DMS114 treated with DMSO at 0.1 percent for 48 hours (cell line): ENCODE data around the gene ULBP2.
"Not testable (repeated sequence)": the region's sequence is repeated elsewhere in the genome, so short reads cannot be mapped to it uniquely, and the experiment has no call there.

Experiments
- DNase-seq: peaks from one replicate; lab custom pipeline; 2025; ENCODE audit not compliant: unreplicated experiment; lab: John Stamatoyannopoulos, UW

Gene ULBP2

DNA sequence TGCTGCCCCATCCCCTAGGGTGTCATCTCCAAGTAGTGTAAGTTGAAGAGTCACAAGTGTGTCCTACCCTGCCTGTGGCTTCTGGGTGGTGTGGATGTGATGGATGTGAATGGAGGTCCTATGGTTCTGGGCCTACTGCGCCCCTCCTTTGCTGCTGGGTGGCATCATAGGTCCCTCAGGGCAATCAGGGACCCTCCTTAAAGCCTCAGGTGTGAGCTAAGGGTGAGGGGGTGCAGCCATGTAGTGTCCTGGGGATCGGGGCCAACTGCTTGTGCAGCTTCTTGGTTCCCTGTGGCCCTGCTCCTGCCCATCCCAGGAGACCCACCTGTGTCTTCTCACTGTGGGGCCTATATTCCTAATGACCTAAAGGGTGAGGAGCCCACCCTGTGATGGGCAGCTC, 24.5 kb downstream of the ULBP2 start:
- not testable (repeated sequence) for DNase-seq

DNA sequence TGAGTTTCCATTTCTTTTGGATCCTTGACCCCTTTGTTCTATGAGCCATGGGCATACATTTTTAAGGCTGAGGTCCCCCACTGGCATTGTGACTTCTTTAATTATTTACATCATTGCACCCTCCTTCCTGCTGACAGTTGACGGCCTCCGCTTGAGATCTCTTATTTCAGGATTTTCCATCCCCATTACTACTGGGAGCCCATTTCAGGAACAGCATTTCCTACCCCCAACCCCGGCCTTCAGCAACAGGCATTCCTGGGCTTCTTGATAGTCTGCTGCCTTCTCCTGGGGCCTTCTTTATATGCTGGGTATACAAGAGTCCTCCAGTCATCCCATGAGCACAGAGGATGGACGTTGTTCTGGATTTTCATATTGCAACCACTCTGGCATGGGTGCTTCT, 25.8 kb downstream of the ULBP2 start:
- DNase-seq: no peak

DNA sequence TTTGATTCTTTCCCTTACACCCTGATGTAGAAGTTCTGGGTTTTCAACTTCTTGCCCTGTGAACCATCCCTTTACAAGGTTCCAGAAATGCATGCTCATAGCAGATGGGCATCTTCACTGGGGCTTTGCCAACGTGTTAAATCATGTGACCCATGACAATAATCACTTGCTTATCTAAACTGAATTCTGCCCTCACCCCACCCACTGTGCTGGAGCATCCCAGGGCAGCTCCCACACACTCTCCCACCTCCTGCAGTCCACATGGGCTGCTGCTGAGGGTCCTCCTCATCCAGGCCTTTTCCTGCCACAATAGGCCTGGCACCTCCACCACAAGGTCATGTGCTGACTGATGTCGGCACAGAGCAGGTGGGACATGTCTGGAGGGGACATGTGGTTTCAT, 26.2 kb downstream of the ULBP2 start:
- DNase-seq: not testable (repeated sequence)

DNA sequence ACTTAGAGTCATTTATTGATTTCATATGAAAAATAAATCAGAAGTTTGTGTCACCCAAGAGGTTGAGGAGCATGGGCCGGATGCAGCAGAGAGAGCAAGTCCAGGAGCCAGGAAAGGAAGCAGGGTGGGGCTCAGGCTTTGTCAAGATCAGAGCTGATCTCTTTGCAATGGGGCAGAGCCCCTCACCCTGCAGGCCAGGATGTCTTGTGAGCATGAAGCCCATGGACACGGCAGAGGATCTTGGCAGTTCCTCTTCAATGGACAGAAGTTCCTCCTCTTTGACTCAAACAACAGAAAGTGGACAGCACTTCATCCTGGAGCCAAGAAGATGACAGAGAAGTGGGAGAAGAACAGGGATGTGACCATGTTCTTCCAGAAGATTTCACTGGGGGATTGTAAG, 27.1 kb downstream of the ULBP2 start:
- not testable (repeated sequence) for DNase-seq

DNA sequence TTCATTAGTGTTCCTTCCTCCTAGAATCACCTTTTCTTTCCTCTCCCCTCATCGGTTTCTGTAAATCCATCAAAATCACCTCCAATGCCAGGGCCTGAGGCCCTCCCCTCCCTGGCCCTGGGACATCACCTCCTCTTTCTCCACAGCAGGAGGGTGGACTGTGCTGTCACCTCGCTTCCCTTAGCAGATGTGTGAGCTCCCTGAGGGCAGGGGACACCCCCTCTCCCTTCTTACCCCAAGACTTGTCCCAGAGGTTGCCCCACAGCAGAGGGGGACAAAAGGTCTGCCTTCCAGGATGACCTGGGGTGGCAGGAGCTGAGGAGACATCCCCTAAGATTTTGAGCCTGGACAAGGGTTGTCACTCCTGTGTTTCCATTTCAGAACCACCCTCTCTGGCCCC, 27.8 kb downstream of the ULBP2 start:
- DNase-seq: no peak

DNA sequence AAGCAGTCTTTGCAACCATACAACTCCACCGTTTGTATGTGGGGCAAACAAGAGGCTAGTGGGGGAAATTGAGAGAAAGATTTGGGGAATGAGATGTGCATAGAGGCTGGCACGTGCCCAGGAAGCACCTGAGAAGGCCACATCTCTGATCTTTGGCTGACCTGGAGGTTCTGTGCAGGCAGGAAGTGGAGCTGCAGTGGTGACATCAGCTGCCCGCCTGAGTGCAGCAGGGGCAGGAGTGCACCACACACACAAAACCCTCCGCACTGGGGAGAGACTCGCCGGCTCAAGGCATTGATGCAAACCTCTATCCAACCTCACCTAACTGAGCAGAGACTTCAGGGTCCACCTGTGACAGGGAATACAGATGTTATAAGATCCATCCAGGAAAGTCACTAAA, 32.6 kb downstream of the ULBP2 start:
- DNase-seq: not testable (repeated sequence)

DNA sequence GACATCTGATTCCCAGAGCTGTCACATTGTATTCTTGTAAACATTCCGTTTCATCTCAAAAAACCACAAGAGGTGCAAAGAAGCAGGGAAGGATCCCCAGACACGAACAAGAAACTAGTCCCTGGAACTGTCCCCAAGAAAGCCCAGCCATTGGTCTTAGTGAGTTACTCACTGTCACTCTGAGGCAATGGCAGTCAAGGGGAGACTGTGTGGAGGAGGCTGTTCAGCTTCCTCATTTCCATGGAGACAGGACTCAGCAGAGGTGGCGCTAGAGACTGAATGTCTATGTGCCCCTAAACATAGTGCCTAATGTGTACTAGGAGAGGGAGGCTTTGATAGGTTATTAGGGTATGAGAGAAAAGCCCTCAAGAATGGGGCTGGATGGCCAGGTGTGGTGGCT, 33.0 kb downstream of the ULBP2 start:
- DNase-seq: no peak

DNA sequence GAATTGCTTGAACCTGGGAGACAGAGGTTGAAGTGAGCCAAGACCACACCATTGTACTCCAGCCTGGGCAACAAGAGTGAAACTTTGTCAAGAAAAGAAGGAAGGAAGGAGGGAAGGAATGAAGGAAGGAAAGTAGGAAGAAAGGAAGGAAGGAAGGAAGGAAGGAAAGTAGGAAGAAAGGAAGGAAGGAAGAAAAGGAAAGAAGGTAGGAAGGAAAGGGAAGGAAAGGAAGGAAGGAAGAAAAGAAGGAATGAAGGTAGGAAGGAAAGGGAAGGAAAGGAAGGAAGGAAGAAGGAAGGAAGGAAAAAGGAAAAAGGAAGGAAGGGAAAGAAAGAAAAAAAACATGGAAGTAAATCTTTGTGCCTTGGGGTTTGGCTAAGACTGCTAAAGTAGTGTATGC, 33.6 kb downstream of the ULBP2 start:
- DNase-seq: no peak

DNA sequence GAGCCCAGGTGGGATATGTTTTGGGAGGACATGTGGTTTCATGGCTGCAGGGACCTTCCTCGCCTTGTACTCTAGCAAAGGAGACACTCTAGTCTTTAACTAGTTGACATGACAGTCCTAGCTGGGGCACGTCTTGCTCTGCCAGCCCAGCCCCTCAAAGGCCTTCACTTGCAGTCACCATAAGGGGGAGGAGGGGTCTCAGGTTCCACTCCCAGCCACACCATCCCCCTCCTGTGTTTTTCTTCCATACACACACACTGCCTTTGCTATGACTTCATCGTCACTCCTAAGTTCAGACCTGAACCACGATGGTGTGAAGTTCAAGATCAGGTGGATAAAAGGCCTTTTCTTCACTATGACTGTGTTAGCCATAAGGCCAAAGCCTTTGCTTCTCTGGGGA, 35.4 kb downstream of the ULBP2 start:
- DNase-seq: no peak

DNA sequence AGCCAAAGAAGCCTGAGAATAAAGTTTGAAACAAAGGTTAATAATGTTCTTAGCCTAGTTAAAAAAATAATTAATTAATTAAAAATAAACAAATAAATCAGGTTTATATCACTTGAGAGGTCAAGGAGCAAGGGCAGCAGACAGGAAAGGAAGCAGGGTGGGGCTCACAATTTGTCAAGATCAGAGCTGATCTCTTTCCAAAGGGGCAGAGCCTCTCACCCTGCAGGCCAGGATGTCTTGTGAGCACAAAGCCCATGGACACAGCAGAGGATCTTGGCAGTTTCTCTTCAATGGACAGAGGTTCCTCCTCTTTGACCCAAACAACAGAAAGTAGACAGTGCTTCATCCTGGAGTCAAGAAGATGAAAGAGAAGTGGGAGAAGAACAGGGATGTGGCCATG, 36.8 kb downstream of the ULBP2 start:
- no peak for DNase-seq

DNA sequence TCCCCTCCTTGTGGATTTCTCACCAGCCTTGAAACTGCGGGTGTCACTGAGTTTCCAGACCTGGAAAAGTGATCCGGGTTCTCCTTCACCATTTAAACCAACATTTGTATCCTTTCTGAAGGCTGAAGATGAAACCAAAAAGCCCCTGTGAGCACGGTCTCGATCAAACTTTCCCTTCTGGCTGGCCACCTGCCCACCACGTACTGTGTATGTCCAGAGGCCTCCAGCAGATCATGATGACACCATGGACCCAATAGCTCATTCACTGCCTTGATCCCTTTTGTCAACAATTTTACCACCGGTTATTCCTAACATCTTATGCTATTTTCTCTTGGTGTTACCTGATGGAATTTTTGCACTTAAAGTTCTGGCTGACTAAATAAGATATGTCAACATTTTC, 37.5 kb downstream of the ULBP2 start:
- DNase-seq: no peak

DNA sequence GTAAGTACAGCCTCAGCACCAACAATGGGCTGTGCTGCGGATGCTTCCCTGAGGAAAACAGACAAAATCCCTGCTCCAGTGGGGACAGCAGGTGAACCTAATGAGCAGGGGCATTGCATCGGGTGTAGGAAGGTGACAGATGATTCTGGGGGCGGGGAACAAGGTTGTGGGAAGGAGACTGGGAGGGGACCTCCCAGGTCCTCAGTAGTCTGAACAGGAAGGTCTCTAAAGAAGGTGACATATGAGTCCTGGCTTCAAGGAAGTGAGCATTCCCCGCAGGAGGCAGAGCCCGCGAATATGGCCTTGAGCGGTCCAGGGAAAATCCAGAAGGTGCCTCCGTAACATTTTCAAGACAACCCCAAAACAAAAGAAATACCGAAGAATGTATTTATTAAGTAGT, 41.3 kb downstream of the ULBP2 start:
- no peak for DNase-seq

DNA sequence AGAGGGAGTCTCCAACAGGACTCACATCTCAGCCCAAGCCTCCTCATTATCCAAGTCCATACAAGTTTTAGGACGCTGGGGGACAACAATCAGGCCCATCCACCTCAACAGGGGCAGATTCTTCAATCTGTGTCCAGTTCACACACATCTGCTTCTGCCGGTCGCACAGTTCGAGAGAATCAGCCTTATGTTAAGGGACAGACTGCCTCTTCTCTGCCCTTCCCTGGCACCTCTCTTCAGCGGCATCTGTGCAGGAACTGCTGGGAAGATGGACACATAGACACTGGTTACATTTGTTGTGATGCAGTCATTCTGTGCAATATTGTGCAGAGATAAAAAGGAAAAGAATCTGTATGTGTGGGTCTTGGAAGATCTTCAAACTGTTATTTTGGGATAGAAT, 43.0 kb downstream of the ULBP2 start:
- DNase-seq: no peak

DNA sequence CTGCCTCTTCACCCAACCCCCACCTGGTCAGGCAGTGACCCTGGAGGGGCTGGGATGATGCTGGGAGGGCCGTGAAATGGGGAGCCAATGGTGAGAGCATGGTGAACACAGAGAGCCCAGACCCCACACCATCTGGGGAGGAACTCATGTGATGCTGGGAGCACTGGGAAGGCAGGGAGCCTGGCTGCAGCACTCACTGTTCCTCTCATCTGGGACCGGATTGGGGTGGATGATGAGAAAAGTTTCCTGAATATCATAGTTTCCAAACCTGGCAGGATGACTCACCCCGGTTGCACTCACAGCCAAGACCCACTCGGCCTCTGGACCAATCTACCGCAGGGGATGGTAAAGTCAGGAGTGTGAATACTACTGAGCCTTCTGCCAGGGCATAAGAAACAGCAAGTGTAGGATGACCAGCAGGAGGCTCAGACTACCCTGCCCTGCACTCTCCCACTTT, 43.7 kb downstream of the ULBP2 start:
- DNase-seq: no peak

DNA sequence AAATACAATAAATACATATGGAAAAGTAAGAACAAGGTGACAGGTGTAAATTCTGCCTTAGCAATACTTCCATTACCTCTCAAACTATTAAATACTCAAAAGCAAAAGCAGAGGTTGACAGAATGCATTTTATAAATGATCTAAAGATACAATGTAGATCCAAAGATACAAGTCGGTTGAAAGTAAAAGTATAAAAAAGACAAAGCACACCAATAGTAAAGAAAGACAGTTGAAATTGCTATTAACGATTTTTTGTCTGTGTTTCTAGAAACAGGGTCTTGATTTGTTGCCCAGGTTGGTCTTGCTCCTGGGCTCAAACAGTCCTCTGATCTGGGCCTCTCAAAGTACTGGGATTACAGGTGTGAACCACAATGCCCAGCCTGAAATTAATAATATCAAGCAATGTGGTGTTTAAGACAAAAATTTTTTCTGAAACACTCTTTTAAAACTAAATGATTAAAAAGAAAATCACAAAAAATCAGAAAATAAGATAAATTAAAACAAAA, 45.8 kb downstream of the ULBP2 start:
- DNase-seq: no peak

DNA sequence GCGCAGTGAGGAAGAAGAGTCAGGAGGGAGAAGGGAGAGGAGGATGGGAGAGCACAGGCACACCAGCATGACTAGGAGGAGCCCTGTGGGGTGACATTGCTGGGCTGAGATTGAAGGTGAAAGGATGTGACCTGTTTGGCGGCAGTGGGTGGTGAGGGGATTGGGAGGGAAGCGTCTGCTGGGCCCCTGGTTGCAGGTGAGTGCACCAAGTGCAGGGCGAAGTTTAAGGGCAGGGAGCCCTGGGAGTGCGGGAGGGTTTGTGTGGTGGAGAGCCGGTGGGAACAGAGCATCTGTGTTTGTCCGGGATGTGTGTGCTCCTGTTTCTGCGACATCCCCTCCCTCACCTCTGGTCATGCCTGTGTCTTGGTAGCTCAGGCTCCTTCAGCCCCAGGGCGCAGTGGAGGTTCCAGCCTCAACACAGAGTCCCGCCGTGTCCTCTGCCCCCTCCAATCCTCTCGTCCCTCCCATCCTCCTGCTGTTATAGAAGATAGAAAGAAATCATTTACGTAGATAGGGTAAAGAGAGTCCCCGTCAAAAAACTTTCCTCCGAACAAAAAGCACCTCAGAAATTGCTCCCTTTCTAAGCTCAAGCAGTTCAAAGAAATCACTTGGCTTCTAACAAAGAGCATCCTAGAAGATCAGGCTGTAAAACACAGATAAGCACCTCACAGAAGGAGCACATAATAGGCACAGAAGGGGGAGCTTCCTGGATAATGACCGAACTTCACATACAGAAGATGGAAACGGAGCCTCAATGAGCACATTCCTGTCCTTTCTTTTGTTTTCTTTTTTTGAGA, 46.9 kb downstream of the ULBP2 start:
- DNase-seq: no peak

DNA sequence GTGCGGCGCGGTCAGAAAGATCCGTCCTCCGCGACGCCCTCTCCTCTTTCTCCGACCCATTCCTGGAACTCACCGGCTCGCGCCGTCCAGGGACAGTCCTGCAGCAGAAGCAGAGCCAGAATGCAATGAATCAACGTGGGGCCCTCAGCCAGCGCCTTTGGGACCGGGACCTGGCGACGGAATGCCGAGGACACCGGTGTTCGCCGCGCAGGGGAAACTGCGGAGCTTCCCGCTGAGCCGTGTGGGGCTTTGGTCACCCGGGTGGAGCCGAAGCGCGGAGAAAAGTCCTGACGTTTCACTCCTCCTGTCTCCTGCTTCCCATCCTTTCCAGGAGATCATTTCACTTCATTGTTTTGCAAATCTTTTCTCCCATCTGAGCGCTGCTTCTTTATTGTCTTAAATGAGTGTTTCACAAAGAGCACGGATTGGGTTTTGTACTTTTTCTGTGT, 48.4 kb downstream of the ULBP2 start:
- no peak for DNase-seq

DNA sequence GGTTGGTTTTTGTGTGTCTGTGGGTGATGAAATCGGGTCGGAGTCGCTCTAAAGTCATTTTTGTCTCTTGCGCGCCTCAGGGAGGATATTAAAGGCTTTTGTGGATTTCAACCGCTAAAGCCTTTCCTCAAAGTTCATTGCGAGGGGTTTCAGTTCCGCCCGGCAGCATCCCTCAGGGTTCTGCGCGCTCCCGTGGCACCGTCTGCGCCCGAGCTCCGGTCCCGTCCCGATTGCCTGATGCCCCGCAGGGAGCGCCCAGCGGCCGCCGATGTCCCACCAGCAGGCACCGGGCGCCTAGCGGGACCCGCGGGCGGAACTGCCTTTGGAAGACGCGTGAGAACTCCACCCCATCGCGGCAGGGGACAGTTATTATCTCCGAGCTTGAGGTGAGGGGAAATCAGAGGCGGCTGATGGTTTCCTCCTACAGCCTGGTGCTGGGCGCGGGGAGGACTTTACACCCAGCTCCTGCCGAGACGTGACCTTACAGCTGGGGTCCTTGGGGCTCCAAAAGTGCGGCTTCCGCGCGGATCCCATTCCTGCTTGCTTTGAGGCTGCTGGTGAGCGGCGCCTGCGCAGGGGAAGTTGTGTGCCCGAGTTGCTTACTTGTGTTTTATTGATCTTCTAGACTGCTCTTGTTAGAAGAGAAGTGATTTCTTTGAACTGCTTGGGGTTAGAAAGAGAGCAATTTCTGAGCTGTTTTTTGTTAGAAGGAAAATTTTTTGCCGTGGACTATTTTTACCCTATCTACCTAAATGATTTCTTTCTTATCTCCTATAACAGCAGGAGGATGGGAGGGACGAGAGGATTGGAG, 49.1 kb downstream of the ULBP2 start:
- no peak for DNase-seq

DNA sequence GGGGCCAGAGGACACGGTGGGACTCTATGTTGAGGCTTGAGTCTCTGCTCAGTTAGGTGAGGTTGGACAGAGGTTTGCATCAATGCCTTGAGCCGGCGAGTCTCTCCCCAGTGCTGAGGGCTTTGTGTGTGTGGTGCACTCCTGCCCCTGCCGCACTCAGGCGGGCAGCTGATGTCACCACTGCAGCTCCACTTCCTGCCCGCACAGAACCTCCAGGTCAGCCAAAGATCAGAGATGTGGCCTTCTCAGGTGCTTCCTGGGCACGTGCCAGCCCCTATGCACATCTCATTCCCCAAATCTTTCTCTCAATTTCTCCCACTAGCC, 49.6 kb downstream of the ULBP2 start:
- DNase-seq: not testable (repeated sequence)

DNA sequence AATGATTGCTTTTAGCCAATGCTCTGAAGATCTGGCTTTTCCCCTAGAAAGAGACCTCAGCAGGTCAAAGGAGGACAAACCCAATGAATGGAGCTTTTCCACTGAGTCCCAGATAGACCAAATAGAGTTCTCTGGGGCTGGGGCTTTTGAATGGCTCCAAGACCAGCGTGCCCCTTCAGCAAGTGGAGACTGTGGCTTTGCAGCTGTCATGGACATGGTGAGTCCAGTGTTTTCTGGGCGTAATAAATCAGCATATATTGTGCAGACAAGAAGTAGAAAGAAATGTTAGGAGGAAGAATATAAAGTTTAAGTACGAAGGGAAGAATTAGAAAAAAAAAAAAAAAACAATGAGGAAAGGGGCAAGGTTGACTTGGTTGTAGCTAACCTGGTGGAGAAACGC, 50.0 kb downstream of the ULBP2 start:
- DNase-seq: no peak

DNA sequence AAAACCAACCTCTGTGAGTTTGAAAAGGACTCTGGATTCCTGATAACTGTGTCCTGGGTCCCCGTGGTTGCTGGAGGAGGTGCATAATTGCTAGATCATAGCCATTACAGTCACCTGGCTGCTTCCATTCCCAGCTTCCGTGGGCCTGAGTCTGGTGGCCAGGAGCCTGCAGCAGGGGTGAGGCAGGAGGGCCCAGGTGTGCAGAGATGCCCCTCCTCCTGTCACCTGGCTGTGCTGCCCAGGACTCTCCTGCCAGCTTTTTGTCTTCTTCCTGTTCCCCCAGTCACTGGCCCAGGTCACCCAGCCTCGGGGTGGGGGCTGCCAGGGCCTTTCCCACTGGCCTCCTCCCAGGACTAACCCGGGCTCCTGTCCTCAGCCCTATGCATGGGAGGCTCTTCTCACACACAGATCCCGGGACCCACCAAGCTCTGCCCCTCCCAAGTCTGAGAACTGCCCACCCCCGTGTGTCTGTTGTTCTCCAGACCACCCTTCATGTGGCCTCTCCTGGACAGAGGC, 53.5 kb downstream of the ULBP2 start:
- DNase-seq: no peak

DNA sequence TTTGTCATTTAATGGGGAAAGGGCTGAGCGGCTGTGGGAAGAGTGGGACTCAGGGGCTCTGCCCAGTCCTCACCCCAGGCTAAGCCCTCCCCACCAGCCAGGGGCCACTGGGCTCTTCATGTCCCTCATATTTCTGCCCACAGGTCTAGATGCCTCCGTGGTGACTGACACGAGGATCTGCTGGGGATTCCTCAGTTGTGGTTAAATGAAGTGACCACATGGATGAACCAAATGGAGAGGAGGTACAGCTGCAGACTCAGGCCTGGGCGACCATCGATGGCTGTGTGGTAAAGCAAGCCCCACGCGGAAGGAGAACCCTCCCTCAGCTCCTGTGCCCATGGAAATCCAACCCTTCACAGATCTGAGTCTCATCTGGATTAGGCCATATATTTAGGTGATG, 54.2 kb downstream of the ULBP2 start:
- no peak for DNase-seq
